Activated T-cell treated with anti-CD3 and anti-CD28 coated beads, Interleukin-2, amount 50 U/mL, for 72 hours (primary cell): ENCODE data around the gene GLG1. TPM values are rescaled to one million over a fixed set of nuclear protein-coding genes. Genes with fewer than 3 reads are reported as not detected.

Experiments used
- ATAC-seq, 2 donors: fragments of 150-1000 bp; cut with Tn5 transposase; replicated peaks in 1 of 2; 2 replicates each; pipeline ENCODE4 v1.10.0; 2021; ENCODE audit warnings: moderate library complexity in 2 of 2, mild to moderate bottlenecking in 1 of 2
- DNase-seq, 2 donors: peaks; one replicate each; pipeline ENCODE4 v3.0.0; 2021 to 2022; ENCODE audit warnings: mixed read lengths in 1 of 2
- H3K27ac Mint-ChIP-seq: one replicate; pipeline ENCODE4 v1.8.0; 2022; ENCODE audit warnings: mild to moderate bottlenecking, moderate library complexity, mixed read lengths
- H3K27me3 Mint-ChIP-seq: one replicate; pipeline ENCODE4 v1.8.0; 2022; ENCODE audit warnings: low read depth, mixed read lengths
- H3K36me3 Mint-ChIP-seq, 2 donors: one replicate each; pipeline ENCODE4 v1.8.0; 2022; ENCODE audit warnings: mixed read lengths in 2 of 2, mild to moderate bottlenecking in 1 of 2; ENCODE audit not compliant: insufficient read depth in 2 of 2
- H3K4me1 Mint-ChIP-seq: one replicate; pipeline ENCODE4 v1.8.0; 2022; ENCODE audit warnings: low read depth, mixed read lengths
- H3K4me3 Mint-ChIP-seq, 2 donors: one replicate each; pipeline ENCODE4 v1.8.0; 2022; ENCODE audit warnings: mild to moderate bottlenecking in 2 of 2, mixed read lengths in 2 of 2, moderate library complexity in 2 of 2
- H3K9me3 Mint-ChIP-seq, 2 donors: one replicate each; pipeline ENCODE4 v1.8.0; 2022; ENCODE audit warnings: mixed read lengths in 2 of 2
- total RNA-seq, 2 donors: library from RNA; stranded (reverse); gene quantifications; one replicate each; pipeline ENCODE4 v1.2.3, GENCODE V29; 2022

Gene GLG1
- total RNA-seq, 2 donors from 2014 or later = 67.4 to 72.3 TPM

GRCh38 chr16:74492976-74493375 lies 113.9 kb downstream of the GLG1 start:
- no peak overlapping the region for H3K27ac Mint-ChIP-seq
- no peak for ATAC-seq
- DNase-seq = no peak
- peaks cover 1% of the 10 kb centered on the region for H3K4me1 Mint-ChIP-seq
- H3K9me3 Mint-ChIP-seq = no peaks in the 10 kb centered on the region
- no peaks in the 10 kb centered on the region for H3K27me3 Mint-ChIP-seq
- H3K4me3 Mint-ChIP-seq = no peak overlapping the region
- peaks cover 1 to 27% of the 10 kb centered on the region in 2 donors for H3K36me3 Mint-ChIP-seq

GRCh38 chr16:74487634-74488495 lies 119.0 kb downstream of the GLG1 start:
- H3K9me3 Mint-ChIP-seq = no peaks in the 10 kb centered on the region
- ATAC-seq (no peak), DNase-seq (no peak)
- H3K27ac Mint-ChIP-seq = no peak overlapping the region
- no peaks in the 10 kb centered on the region for H3K27me3 Mint-ChIP-seq
- H3K4me3 Mint-ChIP-seq = no peak overlapping the region
- peaks cover 20% of the 10 kb centered on the region for H3K4me1 Mint-ChIP-seq
- H3K36me3 Mint-ChIP-seq = peaks cover 0 to 21% of the 10 kb centered on the region in 2 donors

GRCh38 chr16:74485916-74486315 lies 121.0 kb downstream of the GLG1 start:
- Mint-ChIP-seq H3K27me3 (no peaks in the 10 kb centered on the region), H3K36me3 (peaks cover 0 to 12% of the 10 kb centered on the region in 2 donors), H3K4me1 (peaks cover 20% of the 10 kb centered on the region), H3K27ac (no peak overlapping the region), H3K4me3 (no peak overlapping the region), H3K9me3 (no peaks in the 10 kb centered on the region)
- ATAC-seq (no peak), DNase-seq (no peak)

GRCh38 chr16:74480150-74481029 lies 126.5 kb downstream of the GLG1 start:
- Mint-ChIP-seq H3K9me3 (no peaks in the 10 kb centered on the region), H3K4me1 (peaks cover 7% of the 10 kb centered on the region), H3K4me3 (no peak overlapping the region), H3K27me3 (no peaks in the 10 kb centered on the region), H3K36me3 (peaks cover 2 to 9% of the 10 kb centered on the region in 2 donors), H3K27ac (peak overlapping the region; percentile 10)
- DNase-seq (no peak), ATAC-seq (no peak)

GRCh38 chr16:74477226-74477625 lies 129.7 kb downstream of the GLG1 start:
- Mint-ChIP-seq H3K36me3 (peaks cover 2 to 13% of the 10 kb centered on the region in 2 donors), H3K9me3 (no peaks in the 10 kb centered on the region), H3K4me1 (no peaks in the 10 kb centered on the region), H3K27me3 (no peaks in the 10 kb centered on the region), H3K27ac (no peak overlapping the region), H3K4me3 (no peak overlapping the region)
- ATAC-seq (no peak), DNase-seq (no peak)

GRCh38 chr16:74474416-74474815 lies 132.5 kb downstream of the GLG1 start:
- H3K27ac Mint-ChIP-seq = peak overlapping the region; percentile 28

GRCh38 chr16:74472540-74472939 lies 134.4 kb downstream of the GLG1 start:
- no peaks in the 10 kb centered on the region for H3K9me3 Mint-ChIP-seq
- H3K36me3 Mint-ChIP-seq = peaks cover 0 to 20% of the 10 kb centered on the region in 2 donors
- ATAC-seq (no peak), DNase-seq (no peak)
- no peak overlapping the region for H3K4me3 Mint-ChIP-seq
- H3K27ac Mint-ChIP-seq = no peak overlapping the region
- peaks cover 2% of the 10 kb centered on the region for H3K4me1 Mint-ChIP-seq
- no peaks in the 10 kb centered on the region for H3K27me3 Mint-ChIP-seq

More at GRCh38 chr16:74474416-74474815, 132.5 kb downstream of the GLG1 start:
- Mint-ChIP-seq H3K27me3 (no peaks in the 10 kb centered on the region), H3K36me3 (peaks cover under 1 to 18% of the 10 kb centered on the region in 2 donors), H3K4me1 (no peaks in the 10 kb centered on the region), H3K4me3 (no peak overlapping the region), H3K9me3 (no peaks in the 10 kb centered on the region)
- DNase-seq (no peak), ATAC-seq (no peak)

- DNase-seq (no peak), ATAC-seq (no peak)
- no peak overlapping the region for H3K4me3 Mint-ChIP-seq
- H3K9me3 Mint-ChIP-seq = no peaks in the 10 kb centered on the region
- no peak overlapping the region for H3K27ac Mint-ChIP-seq
- peaks cover 7% of the 10 kb centered on the region for H3K4me1 Mint-ChIP-seq
- peaks cover 3 to 24% of the 10 kb centered on the region in 2 donors for H3K36me3 Mint-ChIP-seq
- no peaks in the 10 kb centered on the region for H3K27me3 Mint-ChIP-seq
Measured at GRCh38 chr16:74472010-74472409, 134.9 kb downstream of the GLG1 start.

GRCh38 chr16:74469946-74470478 lies 136.9 kb downstream of the GLG1 start:
- no peak for ATAC-seq
- Mint-ChIP-seq H3K27ac (no peak overlapping the region), H3K4me1 (peaks cover 17% of the 10 kb centered on the region), H3K36me3 (peaks cover 5 to 21% of the 10 kb centered on the region in 2 donors), H3K9me3 (no peaks in the 10 kb centered on the region), H3K27me3 (no peaks in the 10 kb centered on the region), H3K4me3 (no peak overlapping the region)
- DNase-seq = no peak

GRCh38 chr16:74468807-74469525 lies 137.9 kb downstream of the GLG1 start:
- Mint-ChIP-seq H3K4me3 (no peak overlapping the region), H3K36me3 (peaks cover 5 to 20% of the 10 kb centered on the region in 2 donors), H3K27me3 (no peaks in the 10 kb centered on the region), H3K4me1 (peaks cover 17% of the 10 kb centered on the region), H3K9me3 (no peaks in the 10 kb centered on the region), H3K27ac (no peak overlapping the region)
- ATAC-seq (no peak), DNase-seq (no peak)

GRCh38 chr16:74466872-74467271 lies 140.0 kb downstream of the GLG1 start:
- peaks cover 10 to 16% of the 10 kb centered on the region in 2 donors for H3K36me3 Mint-ChIP-seq
- H3K4me3 Mint-ChIP-seq = peak overlapping the region in 1 of 2 donors; percentile 34
- no peak overlapping the region for H3K27ac Mint-ChIP-seq
- ATAC-seq = peak; percentile 90 to 93
- peaks cover 17% of the 10 kb centered on the region for H3K4me1 Mint-ChIP-seq
- H3K27me3 Mint-ChIP-seq = no peaks in the 10 kb centered on the region
- peak in 1 of 2 donors; percentile 3 for DNase-seq
- H3K9me3 Mint-ChIP-seq = no peaks in the 10 kb centered on the region

- no peak for ATAC-seq
- DNase-seq = no peak
- no peaks in the 10 kb centered on the region for H3K9me3 Mint-ChIP-seq
- peaks cover 17% of the 10 kb centered on the region for H3K4me1 Mint-ChIP-seq
- H3K27me3 Mint-ChIP-seq = no peaks in the 10 kb centered on the region
- H3K4me3 Mint-ChIP-seq = peak overlapping the region in 1 of 2 donors; percentile 34
- peak overlapping the region; percentile 81 for H3K27ac Mint-ChIP-seq
- peaks cover 10 to 15% of the 10 kb centered on the region in 2 donors for H3K36me3 Mint-ChIP-seq
Measured at GRCh38 chr16:74465851-74466685, 140.8 kb downstream of the GLG1 start.
